ENCODE data around the gene HTD2.

The HTD2 gene

GRCh38 chr3:58358808-58359207 lies 52.5 kb downstream of the HTD2 start:
- DNase-seq, result no peak

DNA sequence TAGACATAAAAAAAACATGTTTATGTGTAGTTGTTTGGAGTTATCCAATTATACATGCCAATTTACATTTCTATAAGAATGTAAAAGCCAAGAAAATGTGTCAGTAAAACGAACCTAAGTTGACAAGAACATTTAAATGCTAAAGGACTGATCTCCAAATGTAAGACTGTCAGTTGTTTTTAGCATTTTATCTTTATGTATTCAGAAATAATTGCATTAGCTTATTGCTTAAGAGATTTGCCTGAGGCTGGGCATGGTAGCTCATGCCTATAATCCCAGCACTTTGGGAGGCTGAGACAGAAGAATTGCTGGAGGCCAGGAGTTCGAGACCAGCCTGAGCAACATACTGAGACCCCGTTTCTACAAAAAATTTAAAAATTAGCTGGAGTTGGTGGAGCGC lies 53.3 kb downstream of the HTD2 start:
- DNase-seq, result no peak

- DNase-seq, result no peak
These were observed 55.5 kb downstream of the HTD2 start for GRCh38 chr3:58361866-58362265.

- no peak for DNase-seq
These were observed 60.4 kb downstream of the HTD2 start for GRCh38 chr3:58366699-58367098.

GRCh38 chr3:58369038-58369437 lies 62.7 kb downstream of the HTD2 start:
- DNase-seq, result no peak
